ENCODE results near the gene ARHGAP26. TPM values are rescaled to one million over a fixed set of nuclear protein-coding genes. Genes with fewer than 3 reads are reported as not detected.

ARHGAP26 gene
- total and polyA plus RNA-seq, 10 donors = 4.2 to 148 (median 55.5) TPM

GRCh38 chr5:143033535-143034250, 263.5 kb downstream of the ARHGAP26 start:
- peaks cover 5 to 26% (median 16%) of the 10 kb centered on the region in 6 donors for H3K4me1 ChIP-seq
- no peak overlapping the region for H3K27ac ChIP-seq
- no peak overlapping the region for H3K4me3 ChIP-seq
- no peak for TF ChIP-seq POLR2AphosphoS5 (IDR thresholded peaks at IDR 0.05)
- TF ChIP-seq CTCF (IDR thresholded peaks at IDR 0.05 in 8 of 11, conservative IDR thresholded peaks at IDR 0.05 in 3 of 11) = no peak
- no peak for TF ChIP-seq POLR2A (IDR thresholded peaks at IDR 0.05)
- no peaks in the 10 kb centered on the region for H3K27me3 ChIP-seq (replicated peaks in 1 of 7)
- no peak for DNase-seq
- H3K36me3 ChIP-seq = peaks cover 0 to 22% (median 2%) of the 10 kb centered on the region in 6 donors
- no peaks in the 10 kb centered on the region for H3K9me3 ChIP-seq
- 83 to 86% (median 84%) methylated on average over 10 of the region's 10 CpGs for WGBS, 5 donors
- intact Hi-C loops (cut with DNase I; ENCODE audit: low total_unique reads) = no loop called here

DNA sequence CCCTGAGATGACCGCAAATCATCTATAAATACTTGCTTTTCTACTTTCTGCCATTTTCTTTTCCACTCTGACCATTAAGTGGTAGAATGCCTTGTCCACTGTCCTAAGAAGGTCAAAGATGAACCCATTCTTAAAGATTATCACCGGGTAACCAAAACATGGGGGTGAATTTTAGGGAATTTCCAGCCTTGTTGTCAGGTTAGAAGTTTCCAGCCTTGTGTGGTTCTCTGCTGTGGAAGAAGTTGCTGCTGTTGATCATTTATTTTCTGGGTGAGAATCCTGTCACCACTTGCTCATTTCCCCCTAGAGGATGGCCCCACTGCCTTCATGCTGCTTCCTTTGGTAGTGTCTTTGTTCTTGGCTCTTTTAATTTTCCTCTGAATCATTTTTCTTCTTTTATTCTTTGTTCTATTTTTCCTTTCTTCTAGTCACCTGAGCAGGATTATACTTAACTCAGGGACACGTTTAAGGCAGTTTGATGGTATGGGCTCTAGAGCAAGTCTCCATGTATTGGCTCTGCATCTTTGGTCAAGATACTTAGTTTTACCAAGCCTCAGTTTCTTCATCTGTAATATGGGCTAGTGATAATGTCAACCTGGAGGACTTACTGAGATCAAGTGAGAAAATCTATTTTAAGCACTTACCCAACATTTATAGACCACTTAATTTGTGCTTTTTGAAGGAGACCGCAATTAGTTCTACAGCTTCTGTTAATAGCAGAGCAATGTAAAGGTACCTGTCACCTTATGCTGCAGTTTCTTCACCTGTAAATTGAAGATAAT, 266.2 kb downstream of the ARHGAP26 start:
- no peak for TF ChIP-seq POLR2A (IDR thresholded peaks at IDR 0.05)
- no peak for TF ChIP-seq POLR2AphosphoS5 (IDR thresholded peaks at IDR 0.05)
- TF ChIP-seq CTCF (IDR thresholded peaks at IDR 0.05 in 8 of 11, conservative IDR thresholded peaks at IDR 0.05 in 3 of 11) = no peak
- no peak overlapping the region for H3K27ac ChIP-seq
- WGBS, 5 donors = 82 to 92% (median 87%) methylated on average over 4 of the region's 4 CpGs
- H3K4me3 ChIP-seq = no peak overlapping the region
- intact Hi-C loops (cut with DNase I; ENCODE audit: low total_unique reads) = no loop called here
- H3K27me3 ChIP-seq (replicated peaks in 1 of 7) = no peaks in the 10 kb centered on the region
- no peak for DNase-seq
- no peaks in the 10 kb centered on the region for H3K9me3 ChIP-seq
- peaks cover 0 to 17% (median under 1%) of the 10 kb centered on the region in 6 donors for H3K36me3 ChIP-seq
- H3K4me1 ChIP-seq = peaks cover 0 to 2% (median 0%) of the 10 kb centered on the region in 6 donors

- Histone ChIP-seq H3K4me3 (no peak overlapping the region), H3K4me1 (peaks cover 0 to 2% (median 0%) of the 10 kb centered on the region in 6 donors), H3K9me3 (no peaks in the 10 kb centered on the region), H3K27ac (no peak overlapping the region), H3K36me3 (peaks cover 0 to 24% (median 5%) of the 10 kb centered on the region in 6 donors), H3K27me3 (replicated peaks in 1 of 7) (no peaks in the 10 kb centered on the region)
- intact Hi-C loops (cut with DNase I; ENCODE audit: low total_unique reads) = no loop called here
- WGBS, 5 donors = 74 to 90% (median 82%) methylated on average over 3 of the region's 3 CpGs
- no peak for DNase-seq
- TF ChIP-seq POLR2AphosphoS5 (IDR thresholded peaks at IDR 0.05) (no peak), POLR2A (IDR thresholded peaks at IDR 0.05) (no peak), CTCF (IDR thresholded peaks at IDR 0.05 in 8 of 11, conservative IDR thresholded peaks at IDR 0.05 in 3 of 11) (no peak)
Measured at GRCh38 chr5:143037071-143037470, 266.9 kb downstream of the ARHGAP26 start.

- H3K27ac ChIP-seq = no peak overlapping the region
- DNase-seq = no peak
- TF ChIP-seq POLR2A (IDR thresholded peaks at IDR 0.05) = no peak
- TF ChIP-seq CTCF (IDR thresholded peaks at IDR 0.05 in 8 of 11, conservative IDR thresholded peaks at IDR 0.05 in 3 of 11) = no peak
- peaks cover 0 to 30% (median 8%) of the 10 kb centered on the region in 6 donors for H3K36me3 ChIP-seq
- intact Hi-C loops (cut with DNase I; ENCODE audit: low total_unique reads) = no loop called here
- H3K9me3 ChIP-seq = no peaks in the 10 kb centered on the region
- no peaks in the 10 kb centered on the region for H3K27me3 ChIP-seq (replicated peaks in 1 of 7)
- 83 to 95% (median 90%) methylated on average over 1 of the region's 1 CpG for WGBS, 5 donors
- H3K4me1 ChIP-seq = peaks cover 0 to 7% (median 0%) of the 10 kb centered on the region in 6 donors
- no peak overlapping the region for H3K4me3 ChIP-seq
Measured at GRCh38 chr5:143037708-143038107, 267.5 kb downstream of the ARHGAP26 start.
